Measurements from ENCODE around the gene AKT3. TPM values are rescaled to one million over a fixed set of nuclear protein-coding genes. Genes with fewer than 3 reads are reported as not detected.
"Not testable (repeated sequence)": the region's sequence is repeated elsewhere in the genome, so short reads cannot be mapped to it uniquely, and the experiment has no call there.

AKT3 gene
- total RNA-seq, 1 donor from 2014 or later: 107 TPM

DNA sequence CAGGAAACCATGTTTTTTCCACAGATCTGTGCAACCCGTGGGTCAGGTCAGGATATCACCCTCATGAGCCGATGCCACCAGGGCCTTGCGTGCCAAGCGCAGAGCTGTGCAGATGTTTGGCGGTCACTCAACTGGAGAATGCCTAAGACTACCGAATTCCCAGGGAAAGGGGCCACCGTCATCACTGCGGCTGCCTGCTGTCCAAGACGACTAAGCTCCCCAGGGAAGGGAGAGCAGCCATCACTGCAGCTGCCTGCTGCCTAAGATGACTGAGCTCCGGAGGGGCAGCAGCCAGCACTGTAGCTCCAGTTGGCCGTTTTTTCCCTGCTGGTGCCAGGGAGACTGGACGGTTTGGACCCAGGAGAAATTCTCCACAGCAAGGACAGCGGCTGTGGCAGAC, 31.1 kb downstream of the AKT3 start:
- Mint-ChIP-seq H3K4me3 (ENCODE audit: unreplicated experiment) (no peak overlapping the region), H3K36me3 (ENCODE audit: unreplicated experiment) (peaks cover 49% of the 10 kb centered on the region), H3K4me1 (ENCODE audit: unreplicated experiment) (no peaks in the 10 kb centered on the region), H3K27me3 (ENCODE audit: unreplicated experiment) (no peaks in the 10 kb centered on the region), H3K27ac (ENCODE audit: unreplicated experiment) (no peak overlapping the region), H3K9me3 (ENCODE audit: unreplicated experiment) (peaks cover 35% of the 10 kb centered on the region)
- DNase-seq (ENCODE audit: extremely low spot score, unreplicated experiment): no peak
- TF ChIP-seq, protein P1, sequence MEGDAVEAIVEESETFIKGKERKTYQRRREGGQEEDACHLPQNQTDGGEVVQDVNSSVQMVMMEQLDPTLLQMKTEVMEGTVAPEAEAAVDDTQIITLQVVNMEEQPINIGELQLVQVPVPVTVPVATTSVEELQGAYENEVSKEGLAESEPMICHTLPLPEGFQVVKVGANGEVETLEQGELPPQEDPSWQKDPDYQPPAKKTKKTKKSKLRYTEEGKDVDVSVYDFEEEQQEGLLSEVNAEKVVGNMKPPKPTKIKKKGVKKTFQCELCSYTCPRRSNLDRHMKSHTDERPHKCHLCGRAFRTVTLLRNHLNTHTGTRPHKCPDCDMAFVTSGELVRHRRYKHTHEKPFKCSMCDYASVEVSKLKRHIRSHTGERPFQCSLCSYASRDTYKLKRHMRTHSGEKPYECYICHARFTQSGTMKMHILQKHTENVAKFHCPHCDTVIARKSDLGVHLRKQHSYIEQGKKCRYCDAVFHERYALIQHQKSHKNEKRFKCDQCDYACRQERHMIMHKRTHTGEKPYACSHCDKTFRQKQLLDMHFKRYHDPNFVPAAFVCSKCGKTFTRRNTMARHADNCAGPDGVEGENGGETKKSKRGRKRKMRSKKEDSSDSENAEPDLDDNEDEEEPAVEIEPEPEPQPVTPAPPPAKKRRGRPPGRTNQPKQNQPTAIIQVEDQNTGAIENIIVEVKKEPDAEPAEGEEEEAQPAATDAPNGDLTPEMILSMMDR (IDR thresholded peaks at IDR 0.05): no peak

DNA sequence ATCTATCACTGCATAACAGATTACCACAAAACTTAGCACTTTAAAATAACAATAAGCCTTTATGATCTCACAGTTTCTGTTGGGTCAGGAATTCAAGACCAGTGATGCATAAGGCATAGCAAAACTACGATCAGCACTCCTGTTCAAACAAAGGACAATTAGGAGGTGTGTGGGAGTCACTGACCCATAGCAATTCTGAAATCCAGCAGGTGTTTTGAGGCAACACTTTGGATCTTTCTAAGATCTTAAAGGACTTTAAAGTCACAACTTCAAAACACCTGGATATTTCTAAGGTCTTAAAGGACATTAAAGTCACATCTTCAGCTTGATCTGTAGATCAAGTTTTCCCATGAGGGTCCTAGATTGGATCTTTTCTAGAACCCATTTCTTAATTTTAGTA, 35.3 kb downstream of the AKT3 start:
- no peaks in the 10 kb centered on the region for H3K4me1 Mint-ChIP-seq (ENCODE audit: unreplicated experiment)
- peaks cover 19% of the 10 kb centered on the region for H3K9me3 Mint-ChIP-seq (ENCODE audit: unreplicated experiment)
- H3K27ac Mint-ChIP-seq (ENCODE audit: unreplicated experiment): no peak overlapping the region
- no peaks in the 10 kb centered on the region for H3K27me3 Mint-ChIP-seq (ENCODE audit: unreplicated experiment)
- peaks cover 31% of the 10 kb centered on the region for H3K36me3 Mint-ChIP-seq (ENCODE audit: unreplicated experiment)
- TF ChIP-seq, protein P1 (IDR thresholded peaks at IDR 0.05): no peak
- no peak overlapping the region for H3K4me3 Mint-ChIP-seq (ENCODE audit: unreplicated experiment)
- no peak for DNase-seq (ENCODE audit: extremely low spot score, unreplicated experiment)

DNA sequence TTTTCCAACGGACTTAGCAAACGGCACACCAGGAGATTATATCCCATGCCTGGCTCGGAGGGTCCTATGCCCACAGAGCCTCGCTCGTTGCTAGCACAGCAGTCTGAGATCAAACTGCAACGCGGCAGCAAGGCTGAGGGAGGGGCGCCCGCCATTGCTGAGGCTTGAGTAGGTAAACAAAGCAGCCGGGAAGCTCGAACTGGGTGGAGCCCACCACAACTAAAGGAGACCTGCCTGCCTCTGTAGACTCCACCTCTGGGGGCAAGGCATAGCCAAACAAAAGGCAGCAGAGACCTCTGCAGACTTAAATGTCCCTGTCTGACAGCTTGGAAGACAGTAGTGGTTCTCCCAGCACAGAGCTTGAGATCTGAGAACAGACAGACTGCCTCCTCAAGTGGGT, 42.7 kb downstream of the AKT3 start:
- H3K9me3 Mint-ChIP-seq (ENCODE audit: unreplicated experiment); H3K27me3 Mint-ChIP-seq (ENCODE audit: unreplicated experiment); H3K27ac Mint-ChIP-seq (ENCODE audit: unreplicated experiment); DNase-seq (ENCODE audit: extremely low spot score, unreplicated experiment); H3K4me3 Mint-ChIP-seq (ENCODE audit: unreplicated experiment): not testable (repeated sequence)
- Mint-ChIP-seq H3K36me3 (ENCODE audit: unreplicated experiment) (peaks cover 37% of the 10 kb centered on the region), H3K4me1 (ENCODE audit: unreplicated experiment) (peaks cover 14% of the 10 kb centered on the region)

- DNase-seq (ENCODE audit: extremely low spot score, unreplicated experiment): no peak
- Mint-ChIP-seq H3K4me3 (ENCODE audit: unreplicated experiment) (no peak overlapping the region), H3K27ac (ENCODE audit: unreplicated experiment) (no peak overlapping the region), H3K4me1 (ENCODE audit: unreplicated experiment) (peaks cover 14% of the 10 kb centered on the region), H3K36me3 (ENCODE audit: unreplicated experiment) (peaks cover 34% of the 10 kb centered on the region), H3K27me3 (ENCODE audit: unreplicated experiment) (no peaks in the 10 kb centered on the region), H3K9me3 (ENCODE audit: unreplicated experiment) (peaks cover 10% of the 10 kb centered on the region)
- TF ChIP-seq, protein P1 (IDR thresholded peaks at IDR 0.05): no peak
These were observed 43.7 kb downstream of the AKT3 start for GRCh38 chr1:243806310-243806709.

DNA sequence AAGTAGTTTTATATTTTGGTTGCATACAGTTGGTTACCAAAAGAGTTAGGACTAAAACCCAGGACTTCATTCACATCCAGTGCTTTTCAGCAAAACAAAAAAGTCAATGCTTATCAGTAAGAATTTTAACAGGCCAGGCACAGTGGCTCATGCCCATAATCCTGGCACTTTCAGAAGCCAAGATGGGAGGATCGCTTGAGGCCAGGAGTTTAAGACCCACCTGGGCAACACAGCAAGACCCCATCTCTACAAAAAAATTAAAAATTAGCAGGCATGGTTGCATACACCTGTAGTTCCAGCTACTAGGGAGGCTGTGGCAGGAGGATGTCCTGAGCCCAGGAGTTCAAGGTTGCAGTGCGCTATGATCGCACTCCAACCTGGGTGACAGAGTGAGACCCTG, 47.3 kb downstream of the AKT3 start:
- DNase-seq (ENCODE audit: extremely low spot score, unreplicated experiment): no peak
- Mint-ChIP-seq H3K4me1 (ENCODE audit: unreplicated experiment) (peaks cover 31% of the 10 kb centered on the region), H3K9me3 (ENCODE audit: unreplicated experiment) (no peaks in the 10 kb centered on the region), H3K4me3 (ENCODE audit: unreplicated experiment) (no peak overlapping the region), H3K36me3 (ENCODE audit: unreplicated experiment) (peaks cover 17% of the 10 kb centered on the region), H3K27ac (ENCODE audit: unreplicated experiment) (no peak overlapping the region), H3K27me3 (ENCODE audit: unreplicated experiment) (no peaks in the 10 kb centered on the region)
- TF ChIP-seq, protein P1 (IDR thresholded peaks at IDR 0.05): no peak

GRCh38 chr1:243801378-243801777, 48.7 kb downstream of the AKT3 start:
- H3K9me3 Mint-ChIP-seq (ENCODE audit: unreplicated experiment): no peaks in the 10 kb centered on the region
- H3K4me1 Mint-ChIP-seq (ENCODE audit: unreplicated experiment): peaks cover 34% of the 10 kb centered on the region
- TF ChIP-seq, protein P1 (IDR thresholded peaks at IDR 0.05): no peak
- H3K27me3 Mint-ChIP-seq (ENCODE audit: unreplicated experiment): no peaks in the 10 kb centered on the region
- no peak overlapping the region for H3K27ac Mint-ChIP-seq (ENCODE audit: unreplicated experiment)
- no peak for DNase-seq (ENCODE audit: extremely low spot score, unreplicated experiment)
- H3K4me3 Mint-ChIP-seq (ENCODE audit: unreplicated experiment): no peak overlapping the region
- H3K36me3 Mint-ChIP-seq (ENCODE audit: unreplicated experiment): peaks cover 20% of the 10 kb centered on the region
